Smooth muscle cell (in vitro differentiated cells): ENCODE measurements around the gene AIG1. TPM values are rescaled to one million over a fixed set of nuclear protein-coding genes. Genes with fewer than 3 reads are reported as not detected.

ENCODE experiments used
- DNase-seq: peaks from one replicate; lab custom pipeline; 2025; ENCODE audit not compliant: unreplicated experiment; lab: John Stamatoyannopoulos, UW
- H2AFZ ChIP-seq: fragments of 200-600 bp; sonication (generic); 2 replicates; pipeline ENCODE4 v1.6.0; 2016; ENCODE audit warnings: antibody characterized with exemption, low read depth, mild to moderate bottlenecking
- H3F3A ChIP-seq: fragments of 200-600 bp; sonication (generic); 2 replicates; pipeline ENCODE4 v1.6.0; 2017; ENCODE audit warnings: antibody characterized with exemption, low read depth
- H3K27ac ChIP-seq: fragments of 200-600 bp; sonication (generic); 2 replicates; pipeline ENCODE4 v1.5.1; 2016; ENCODE audit warnings: low read depth, mild to moderate bottlenecking
- H3K27me3 ChIP-seq: fragments of 200-600 bp; sonication (generic); 2 replicates; pipeline ENCODE4 v1.6.1; 2016; ENCODE audit warnings: low read depth, mild to moderate bottlenecking
- H3K36me3 ChIP-seq: fragments of 200-600 bp; sonication (generic); 2 replicates; pipeline ENCODE4 v1.5.1; 2016; ENCODE audit warnings: low read depth
- H3K4me1 ChIP-seq: fragments of 200-600 bp; sonication (generic); 2 replicates; pipeline ENCODE4 v1.5.1; 2016; ENCODE audit warnings: low read depth
- H3K4me2 ChIP-seq: fragments of 200-600 bp; sonication (generic); 2 replicates; pipeline ENCODE4 v1.6.0; 2016; ENCODE audit warnings: mild to moderate bottlenecking
- H3K4me3 ChIP-seq: fragments of 200-600 bp; sonication (generic); 2 replicates; pipeline ENCODE4 v1.5.1; 2016; ENCODE audit warnings: mild to moderate bottlenecking
- H3K79me2 ChIP-seq: fragments of 200-600 bp; sonication (generic); 2 replicates; pipeline ENCODE4 v1.6.0; 2016; ENCODE audit warnings: low read depth, mild to moderate bottlenecking
- H3K9ac ChIP-seq: fragments of 200-600 bp; sonication (generic); 2 replicates; pipeline ENCODE4 v1.6.0; 2016; ENCODE audit warnings: low read depth
- H3K9me3 ChIP-seq: fragments of 200-600 bp; sonication (generic); replicated peaks from 2 replicates; pipeline ENCODE4 v1.5.1; 2016; ENCODE audit warnings: low read depth
- H4K20me1 ChIP-seq: fragments of 200-600 bp; sonication (generic); 2 replicates; pipeline ENCODE4 v1.6.0; 2016; ENCODE audit warnings: low read depth
- CTCF ChIP-seq: fragments of 200-600 bp; sonication (generic); IDR thresholded peaks from 2 replicates; pipeline ENCODE4 v1.5.1; 2017; ENCODE audit warnings: borderline replicate concordance, mild to moderate bottlenecking, antibody characterized with exemption; ENCODE audit not compliant: insufficient read depth, poor library complexity, severe bottlenecking
- whole genome bisulfite sequencing: methylation state at CpG from one replicate; pipeline ENCODE4 v1.1.7; 2016; ENCODE audit warnings: low lambda C conversion rate; 5-methylcytosine and 5-hydroxymethylcytosine counted together
- polyA plus RNA-seq: library from polyadenylated mRNA; unstranded; fragments of >200 nt; fragmentation: Nextera tagmentation; extraction: Ambion mirVana; gene quantifications from 2 replicates; pipeline ENCODE4 v1.2.1, GENCODE V29; 2016
- total RNA-seq: library from RNA; depleted of rRNA; stranded (reverse); fragments of >200 nt; gene quantifications from 2 replicates; pipeline ENCODE4 v1.2.3, GENCODE V29; 2014

Gene AIG1
- total and polyA plus RNA-seq, 2 experiments from 2014 or later: 9.1 to 25.9 TPM

- Histone ChIP-seq H3K9me3 (no peaks in the 10 kb centered on the region), H3K36me3 (no peaks in the 10 kb centered on the region), H3K4me2 (no peak overlapping the region), H3K27me3 (no peaks in the 10 kb centered on the region), H3K4me3 (no peak overlapping the region), H3F3A (no peaks in the 10 kb centered on the region), H3K79me2 (no peaks in the 10 kb centered on the region), H3K4me1 (peaks cover 2% of the 10 kb centered on the region), H2AFZ (no peak overlapping the region), H4K20me1 (no peaks in the 10 kb centered on the region), H3K9ac (no peak overlapping the region), H3K27ac (no peak overlapping the region)
- TF ChIP-seq CTCF: no peak
- 96% methylated on average over 2 of the region's 2 CpGs for WGBS
- no peak for DNase-seq
Measured at GRCh38 chr6:143054329-143054728, 6.4 kb upstream of the AIG1 start.

- no peaks in the 10 kb centered on the region for H3F3A ChIP-seq
- no peaks in the 10 kb centered on the region for H4K20me1 ChIP-seq
- no peaks in the 10 kb centered on the region for H3K27me3 ChIP-seq
- H3K9me3 ChIP-seq: no peaks in the 10 kb centered on the region
- H3K79me2 ChIP-seq: no peaks in the 10 kb centered on the region
- no peak overlapping the region for H3K9ac ChIP-seq
- no peak overlapping the region for H3K4me3 ChIP-seq
- no peak overlapping the region for H3K4me2 ChIP-seq
- H2AFZ ChIP-seq: no peak overlapping the region
- DNase-seq: no peak
- 60% methylated on average over 2 of the region's 2 CpGs for WGBS
- no peaks in the 10 kb centered on the region for H3K36me3 ChIP-seq
- no peak for TF ChIP-seq CTCF
- H3K4me1 ChIP-seq: peaks cover 9% of the 10 kb centered on the region
- no peak overlapping the region for H3K27ac ChIP-seq
Measured at GRCh38 chr6:143055213-143055612, 5.5 kb upstream of the AIG1 start.

- Histone ChIP-seq H3K4me1 (peaks cover 9% of the 10 kb centered on the region), H2AFZ (no peak overlapping the region)
- 78% methylated on average over 4 of the region's 4 CpGs for WGBS
Measured at GRCh38 chr6:143055891-143056290, 4.8 kb upstream of the AIG1 start.

More at GRCh38 chr6:143055891-143056290, 4.8 kb upstream of the AIG1 start:
- Histone ChIP-seq H3K27me3 (no peaks in the 10 kb centered on the region), H3K4me3 (no peak overlapping the region), H3K27ac (no peak overlapping the region), H3K4me2 (no peak overlapping the region), H3F3A (no peaks in the 10 kb centered on the region), H3K79me2 (no peaks in the 10 kb centered on the region), H4K20me1 (no peaks in the 10 kb centered on the region), H3K9me3 (no peaks in the 10 kb centered on the region), H3K36me3 (no peaks in the 10 kb centered on the region), H3K9ac (no peak overlapping the region)
- no peak for TF ChIP-seq CTCF
- no peak for DNase-seq
